ENCODE data around the gene RFNG.

RFNG gene

GRCh38 chr17:82059272-82060000 is 7.8 kb upstream of the RFNG start:
- in situ Hi-C loops (cut with MboI; ENCODE audit: low sequenced_read_pairs), result no loop called here

- in situ Hi-C loops (cut with MboI; ENCODE audit: low sequenced_read_pairs), result no loop called here
Observed at GRCh38 chr17:82058855-82059249, 7.2 kb upstream of the RFNG start.

- in situ Hi-C loops (cut with MboI; ENCODE audit: low sequenced_read_pairs), result no loop called here
Observed at GRCh38 chr17:82058230-82058854, 6.7 kb upstream of the RFNG start.

GRCh38 chr17:82056729-82057621 is 5.4 kb upstream of the RFNG start:
- in situ Hi-C loops (cut with MboI; ENCODE audit: low sequenced_read_pairs), result no loop called here

- in situ Hi-C loops (cut with MboI; ENCODE audit: low sequenced_read_pairs), result no loop called here
Observed at GRCh38 chr17:82055965-82056728, 4.5 kb upstream of the RFNG start.

GRCh38 chr17:82055023-82055964 is 3.7 kb upstream of the RFNG start:
- in situ Hi-C loops (cut with MboI; ENCODE audit: low sequenced_read_pairs), result no loop called here

GRCh38 chr17:82054351-82055022 is 2.9 kb upstream of the RFNG start:
- in situ Hi-C loops (cut with MboI; ENCODE audit: low sequenced_read_pairs), result no loop called here

- in situ Hi-C loops (cut with MboI; ENCODE audit: low sequenced_read_pairs), result no loop called here
Observed at GRCh38 chr17:82053556-82054263, 2.1 kb upstream of the RFNG start.

- in situ Hi-C loops (cut with MboI; ENCODE audit: low sequenced_read_pairs), result no loop called here
Observed at GRCh38 chr17:82053130-82053529, 1.5 kb upstream of the RFNG start.

GRCh38 chr17:82052638-82053059 is 1.0 kb upstream of the RFNG start:
- in situ Hi-C loops (cut with MboI; ENCODE audit: low sequenced_read_pairs), result no loop called here

- in situ Hi-C loops (cut with MboI; ENCODE audit: low sequenced_read_pairs), result no loop called here
Observed at GRCh38 chr17:82050761-82051641, 610 bp downstream of the RFNG start.

- in situ Hi-C loops (cut with MboI; ENCODE audit: low sequenced_read_pairs), result no loop called here
Observed at GRCh38 chr17:82050152-82050760, 1.4 kb downstream of the RFNG start.

- in situ Hi-C loops (cut with MboI; ENCODE audit: low sequenced_read_pairs), result no loop called here
Observed at GRCh38 chr17:82049521-82049971, 2.1 kb downstream of the RFNG start.

- in situ Hi-C loops (cut with MboI; ENCODE audit: low sequenced_read_pairs), result no loop called here
Observed at GRCh38 chr17:82049106-82049505, 2.5 kb downstream of the RFNG start.

GRCh38 chr17:82048571-82048971 is 3.0 kb downstream of the RFNG start:
- in situ Hi-C loops (cut with MboI; ENCODE audit: low sequenced_read_pairs), result no loop called here

GRCh38 chr17:82047914-82048570 is 3.6 kb downstream of the RFNG start:
- in situ Hi-C loops (cut with MboI; ENCODE audit: low sequenced_read_pairs), result no loop called here

GRCh38 chr17:82047379-82047778 is 4.2 kb downstream of the RFNG start:
- in situ Hi-C loops (cut with MboI; ENCODE audit: low sequenced_read_pairs), result no loop called here
